ENCODE results near the gene CLDN17.

GRCh38 chr21:30153697-30154340 is 12.8 kb downstream of the CLDN17 start:
- TF ChIP-seq POLR2A (IDR thresholded peaks at IDR 0.05) (no peak), CTCF (IDR thresholded peaks at IDR 0.05) (no peak)
